Stimulated activated CD4-positive, alpha-beta T cell treated with anti-CD3 and anti-CD28 coated beads, Interleukin-4, amount 100 ng/mL, for 1 hour (primary cell): Measurements from ENCODE around the gene PLPP6.

ENCODE experiments used
- DNase-seq: peaks from one replicate; pipeline ENCODE4 v3.0.0-alpha.2; 2020

PLPP6 gene

GRCh38 chr9:4662989-4663792 lies 1.1 kb downstream of the PLPP6 start:
- DNase-seq, result no peak

DNA sequence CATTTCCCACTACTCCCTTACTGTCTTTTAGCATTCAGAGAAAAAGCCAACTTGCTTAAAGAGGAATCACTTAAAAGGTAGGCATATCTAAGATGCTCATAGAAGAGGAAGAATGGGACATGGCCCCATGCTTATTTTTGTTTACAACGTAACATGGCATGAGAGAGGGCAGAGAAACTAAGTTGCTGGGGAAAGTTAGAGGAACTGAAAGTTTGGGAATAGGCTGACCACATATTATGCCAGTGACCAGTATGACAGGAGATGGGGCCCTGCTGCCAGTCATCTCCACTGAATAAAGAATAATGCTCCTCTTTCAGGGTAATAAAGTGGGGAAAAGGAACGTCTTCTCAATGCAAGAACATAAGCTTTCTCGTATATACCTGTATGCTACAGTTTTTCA lies 1.9 kb downstream of the PLPP6 start:
- no peak for DNase-seq

GRCh38 chr9:4665357-4665756 lies 3.3 kb downstream of the PLPP6 start:
- DNase-seq, result no peak

DNA sequence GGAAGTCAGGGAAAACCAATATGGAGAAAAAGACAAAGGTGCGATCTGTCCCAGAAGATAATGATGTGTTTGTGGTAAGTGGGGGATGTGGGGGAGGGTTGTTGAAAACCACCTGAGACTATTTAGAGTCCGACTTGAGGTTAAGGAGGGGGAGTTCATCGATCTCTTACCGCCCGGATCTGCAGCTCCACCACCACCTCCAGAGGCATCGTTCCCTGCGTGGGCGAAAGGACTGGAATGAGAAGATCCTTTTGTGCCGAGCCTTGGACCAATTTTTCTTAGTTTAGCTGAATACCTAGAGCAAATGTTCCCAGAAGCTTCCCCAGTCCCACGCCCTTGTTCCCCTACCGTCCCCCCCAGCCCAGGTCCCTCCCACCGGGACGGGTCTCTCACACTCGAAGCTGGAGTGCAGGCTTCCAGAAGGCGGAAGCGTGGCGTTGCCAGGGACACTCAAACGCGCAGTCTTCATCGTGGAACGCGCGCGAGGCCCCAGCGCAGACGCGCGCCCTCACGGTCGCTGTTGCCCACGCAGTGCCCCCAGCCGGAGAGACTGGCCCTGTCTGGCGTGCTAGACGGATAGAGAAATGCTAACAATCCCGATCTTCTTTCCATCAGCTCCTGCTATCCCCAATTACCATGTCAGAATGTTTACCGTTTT lies 4.1 kb downstream of the PLPP6 start, which contains the start of gene SPATA6L:
Gene SPATA6L, minus strand, starts transcription at position 439 of the 658 bp plus-strand sequence. Its CDS starts 230 bp downstream, at position 209.
- DNase-seq, result peak; percentile 44

GRCh38 chr9:4667681-4668080 lies 5.6 kb downstream of the PLPP6 start:
- DNase-seq, result no peak

- no peak for DNase-seq
Observed at GRCh38 chr9:4668604-4669003, 6.5 kb downstream of the PLPP6 start.

DNA sequence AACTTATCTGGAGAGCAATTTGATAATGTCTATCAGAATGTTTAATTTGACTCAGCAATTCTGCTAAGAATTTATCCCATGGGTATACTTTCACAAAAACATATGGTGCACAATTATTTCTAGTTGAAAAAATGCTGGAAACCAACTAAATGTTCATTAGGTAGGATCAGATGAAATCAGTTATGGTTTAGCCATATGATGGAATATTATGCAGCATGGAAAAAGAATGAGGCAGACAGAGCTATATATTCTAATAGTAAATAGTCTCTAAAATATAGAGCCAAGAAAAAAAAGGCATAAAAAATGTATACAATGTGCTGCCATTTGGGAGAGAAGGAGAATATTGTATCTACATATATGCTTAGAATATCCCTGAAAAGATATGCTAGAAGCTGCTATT lies 7.8 kb downstream of the PLPP6 start:
- no peak for DNase-seq

GRCh38 chr9:4670591-4670990 lies 8.5 kb downstream of the PLPP6 start:
- no peak for DNase-seq

- DNase-seq, result no peak
Observed at GRCh38 chr9:4671737-4672136, 9.6 kb downstream of the PLPP6 start.

DNA sequence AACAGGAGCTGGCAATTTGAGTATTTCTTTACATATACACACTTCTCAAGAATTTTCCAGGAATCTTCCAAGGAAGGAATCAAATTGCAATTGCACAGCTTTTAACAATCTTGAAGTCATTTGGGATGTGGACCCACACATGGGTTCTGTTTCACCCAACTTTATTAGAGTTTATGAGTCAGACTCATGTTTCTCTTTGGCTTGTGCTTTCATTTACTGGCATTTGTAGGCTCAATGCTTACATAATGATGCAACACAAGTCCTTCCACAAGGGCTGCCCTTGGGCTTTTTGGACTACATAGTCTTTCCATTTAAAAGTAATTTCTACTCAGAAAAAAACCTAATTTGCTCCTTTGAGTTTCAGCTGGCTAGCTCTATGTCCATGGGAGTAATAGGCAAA lies 12.7 kb downstream of the PLPP6 start:
- no peak for DNase-seq

- DNase-seq, result no peak
Observed at GRCh38 chr9:4677392-4677791, 15.3 kb downstream of the PLPP6 start.

GRCh38 chr9:4678679-4679267 lies 16.7 kb downstream of the PLPP6 start:
- DNase-seq, result no peak

DNA sequence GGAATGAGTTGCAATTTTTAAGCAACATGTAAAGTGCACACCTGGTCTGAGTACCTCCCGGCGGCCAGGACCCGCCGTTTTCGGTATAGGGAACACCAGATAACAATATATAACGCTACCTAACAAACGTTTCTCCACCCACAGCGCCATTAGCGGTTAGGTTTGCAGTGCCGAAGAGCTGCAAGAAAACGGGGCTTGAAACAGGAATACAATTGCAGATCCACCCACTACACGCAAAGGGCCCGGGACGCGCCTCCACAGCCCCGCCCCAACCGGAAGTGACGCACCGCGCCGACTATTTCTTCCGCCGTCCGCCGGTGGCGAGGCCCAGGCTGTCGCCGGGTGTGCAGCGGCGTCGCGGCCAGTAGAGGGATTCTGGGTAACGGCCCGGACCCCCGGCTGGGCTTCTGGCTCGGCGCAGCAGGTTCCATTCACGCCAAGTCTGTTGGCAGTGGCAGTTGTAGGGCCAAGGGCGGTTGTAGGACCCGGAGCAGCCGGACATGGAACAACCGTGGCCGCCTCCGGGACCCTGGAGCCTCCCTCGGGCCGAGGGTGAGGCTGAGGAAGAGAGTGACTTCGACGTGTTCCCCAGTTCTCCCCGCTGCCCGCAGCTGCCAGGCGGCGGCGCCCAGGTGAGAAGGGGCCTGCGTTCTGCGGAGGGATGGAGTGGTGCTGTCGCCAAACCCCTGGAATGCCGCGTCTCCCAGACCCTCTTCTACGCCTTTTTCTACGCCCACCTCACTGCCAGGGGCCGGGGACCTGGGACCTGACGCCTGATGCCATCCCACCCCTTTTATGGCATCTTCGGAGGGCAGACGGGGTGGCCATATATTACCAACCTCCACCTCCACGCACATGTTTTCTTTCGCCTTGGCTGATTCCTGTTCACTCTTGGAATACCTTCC lies 17.4 kb downstream of the PLPP6 start, which contains the start of gene CDC37L1:
Gene CDC37L1, plus strand, starts transcription at position 302 of the 905 bp plus-strand sequence. Its CDS starts 199 bp downstream, at position 501.
- DNase-seq, result peak; percentile 100

DNA sequence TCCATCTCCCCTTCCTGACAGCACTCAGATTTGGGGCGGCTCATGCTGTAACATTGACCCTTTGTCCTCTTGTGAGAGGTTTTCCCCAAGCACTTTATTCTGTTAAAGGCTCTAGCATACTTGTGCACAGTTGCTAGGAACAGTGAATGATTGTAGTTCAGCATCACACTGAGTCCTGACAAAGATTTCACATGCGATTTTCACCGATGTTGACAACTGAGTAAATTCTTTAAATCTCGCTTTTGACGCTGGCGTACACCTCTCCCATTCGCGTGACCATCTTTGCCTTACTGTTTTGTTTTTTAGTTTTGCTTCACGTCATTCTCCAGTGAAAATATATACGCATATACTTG lies 18.1 kb downstream of the PLPP6 start:
- DNase-seq, result no peak

DNA sequence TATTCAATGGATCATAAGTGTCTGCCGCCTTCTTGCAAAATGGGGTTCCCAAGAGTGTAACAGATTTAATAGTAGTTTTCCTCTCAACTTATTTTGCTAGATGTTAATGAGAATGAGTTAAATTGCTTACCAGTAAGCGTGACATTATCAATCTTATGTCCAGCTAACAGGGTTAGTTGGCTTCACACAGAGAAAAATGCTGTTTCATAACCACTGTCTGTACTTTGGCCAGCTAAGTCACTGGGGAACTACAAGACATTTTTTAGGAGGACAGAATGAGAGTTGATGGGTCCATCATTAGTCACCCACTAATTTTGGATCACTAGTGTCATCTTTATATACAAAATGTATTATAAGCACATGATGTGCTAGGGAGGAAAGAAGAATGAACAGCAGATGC lies 18.7 kb downstream of the PLPP6 start:
- no peak for DNase-seq

- no peak for DNase-seq
Observed at GRCh38 chr9:4684820-4685219, 22.7 kb downstream of the PLPP6 start.

GRCh38 chr9:4686112-4686511 lies 24.0 kb downstream of the PLPP6 start:
- DNase-seq, result no peak

- no peak for DNase-seq
Observed at GRCh38 chr9:4686584-4686983, 24.5 kb downstream of the PLPP6 start.

- DNase-seq, result no peak
Observed at GRCh38 chr9:4689021-4689420, 26.9 kb downstream of the PLPP6 start.

DNA sequence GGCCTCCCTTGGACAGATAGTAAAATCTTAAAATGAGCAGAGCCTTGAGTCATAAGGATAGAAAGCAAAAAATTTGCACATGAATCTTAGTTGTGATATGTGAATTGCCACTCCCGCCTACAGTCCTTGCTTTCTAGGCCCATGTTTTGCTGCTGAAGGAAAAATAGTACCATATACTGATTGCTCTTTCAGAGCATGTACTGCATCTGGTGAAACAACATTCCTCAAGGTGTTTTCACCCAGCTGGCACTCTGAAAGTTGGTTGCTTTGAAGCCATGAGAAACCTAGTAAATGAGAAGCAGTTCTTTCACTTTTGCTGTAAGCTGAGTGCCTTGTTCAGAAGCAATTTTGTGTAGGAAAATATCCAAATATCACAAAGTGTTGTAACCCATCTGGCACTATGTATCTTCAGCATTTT lies 27.6 kb downstream of the PLPP6 start:
- DNase-seq, result peak; percentile 10

- no peak for DNase-seq
Observed at GRCh38 chr9:4690144-4690543, 28.1 kb downstream of the PLPP6 start.

- DNase-seq, result no peak
Observed at GRCh38 chr9:4691795-4692194, 29.7 kb downstream of the PLPP6 start.

- DNase-seq, result no peak
Observed at GRCh38 chr9:4700091-4700490, 38.0 kb downstream of the PLPP6 start.
